GM19468 (cell line): ENCODE results near the gene PLCG1.
"Not testable (repeated sequence)": the region's sequence is repeated elsewhere in the genome, so short reads cannot be mapped to it uniquely, and the experiment has no call there.

ENCODE experiments used
- ATAC-seq: cut with Tn5 transposase; IDR thresholded peaks from one replicate; pipeline ENCODE4 v1.9.1; 2021; ENCODE audit warnings: mild to moderate bottlenecking, moderate library complexity, moderate number of reproducible peaks; ENCODE audit not compliant: unreplicated experiment; ENCODE audit errors: extremely low read depth

PLCG1 gene

GRCh38 chr20:41136680-41137613 lies at the start of gene PLCG1:
Gene PLCG1, plus strand, starts transcription at chr20:41137543. Its CDS starts 99 bp downstream, at chr20:41137642.
- peak; percentile 24 for ATAC-seq

GRCh38 chr20:41087777-41088176 lies 49.6 kb upstream of the PLCG1 start:
- no peak for ATAC-seq

GRCh38 chr20:41089555-41089954 lies 47.8 kb upstream of the PLCG1 start:
- ATAC-seq, result no peak

GRCh38 chr20:41091927-41092326 lies 45.4 kb upstream of the PLCG1 start:
- no peak for ATAC-seq

GRCh38 chr20:41094353-41095055 lies 42.8 kb upstream of the PLCG1 start:
- no peak for ATAC-seq

GRCh38 chr20:41095110-41095969 lies 42.0 kb upstream of the PLCG1 start:
- no peak for ATAC-seq

- ATAC-seq, result no peak
Measured at GRCh38 chr20:41098703-41099250, 38.6 kb upstream of the PLCG1 start.

GRCh38 chr20:41100001-41100480 lies 37.3 kb upstream of the PLCG1 start:
- ATAC-seq, result no peak

GRCh38 chr20:41101660-41102059 lies 35.7 kb upstream of the PLCG1 start:
- ATAC-seq, result no peak

GRCh38 chr20:41108531-41108930 lies 28.8 kb upstream of the PLCG1 start:
- no peak for ATAC-seq

- no peak for ATAC-seq
Measured at GRCh38 chr20:41110012-41110411, 27.3 kb upstream of the PLCG1 start.

- no peak for ATAC-seq
Measured at GRCh38 chr20:41110930-41111577, 26.3 kb upstream of the PLCG1 start.

- ATAC-seq, result no peak
Measured at GRCh38 chr20:41111578-41111951, 25.8 kb upstream of the PLCG1 start.

GRCh38 chr20:41116282-41116956 lies 20.9 kb upstream of the PLCG1 start:
- ATAC-seq, result no peak

- ATAC-seq, result not testable (repeated sequence)
Measured at GRCh38 chr20:41118159-41118558, 19.2 kb upstream of the PLCG1 start.

- no peak for ATAC-seq
Measured at GRCh38 chr20:41118632-41119031, 18.7 kb upstream of the PLCG1 start.

- no peak for ATAC-seq
Measured at GRCh38 chr20:41119614-41120561, 17.5 kb upstream of the PLCG1 start.

- no peak for ATAC-seq
Measured at GRCh38 chr20:41121399-41121798, 15.9 kb upstream of the PLCG1 start.
